K562 treated with DMSO at 1 percent for 12 hours (cell line): Measurements from ENCODE around the gene ACLY. TPM values are rescaled to one million over a fixed set of nuclear protein-coding genes. Genes with fewer than 3 reads are reported as not detected.

Experiments
- total RNA-seq: library from RNA; unstranded; fragments of 300-600 nt; gene quantifications from 2 replicates; pipeline ENCODE4 v1.2.3, GENCODE V29; 2022; ENCODE audit not compliant: insufficient read depth

ACLY gene
- total RNA-seq = 42.0 and 106 TPM in 2 replicates

DNA sequence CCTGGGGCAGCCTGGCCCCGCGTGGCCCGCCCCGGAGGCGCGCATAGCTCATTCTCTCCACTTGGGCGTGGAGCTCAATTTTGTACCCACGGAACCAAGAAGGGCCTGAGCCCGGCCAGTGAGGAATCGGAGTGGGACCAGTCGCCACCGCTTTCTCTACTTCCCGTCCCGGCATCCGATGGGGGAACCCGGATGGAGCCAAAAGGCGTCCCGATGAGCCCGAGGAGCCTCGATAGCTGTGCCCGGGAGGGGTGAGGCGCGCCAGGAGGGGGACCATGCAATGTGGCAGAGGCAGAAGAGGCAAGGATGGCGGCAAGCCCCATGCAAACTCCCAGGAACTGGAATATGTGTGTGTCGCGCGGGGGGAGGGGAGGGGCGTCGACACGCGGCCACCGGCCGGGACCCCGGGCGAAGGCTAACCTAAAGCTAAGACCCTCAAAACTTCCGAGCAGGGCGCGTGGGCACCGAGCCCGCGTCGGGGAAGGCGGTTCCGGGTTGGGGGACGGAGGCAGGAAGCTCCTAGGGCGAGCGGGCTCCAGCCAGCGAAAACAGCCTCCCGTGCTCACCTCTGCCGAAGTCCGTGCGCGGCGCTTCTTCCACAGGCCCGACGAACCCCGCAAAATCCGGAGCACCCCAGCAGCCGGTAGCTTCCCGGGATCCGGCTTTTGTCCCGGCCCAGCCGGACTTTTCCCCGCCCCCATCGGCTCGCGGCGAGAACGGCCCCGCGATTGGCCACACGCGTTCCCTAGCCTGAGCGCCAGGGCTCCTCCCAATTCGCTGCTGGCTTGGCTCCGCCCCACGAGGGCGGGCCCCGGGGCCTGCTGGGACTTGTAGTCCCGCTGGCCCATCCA is at the start of gene ACLY:
ACLY (minus strand) TSS at position 638 of the 851 bp plus-strand sequence. CDS start 5,078 bp downstream, outside the sequence.

DNA sequence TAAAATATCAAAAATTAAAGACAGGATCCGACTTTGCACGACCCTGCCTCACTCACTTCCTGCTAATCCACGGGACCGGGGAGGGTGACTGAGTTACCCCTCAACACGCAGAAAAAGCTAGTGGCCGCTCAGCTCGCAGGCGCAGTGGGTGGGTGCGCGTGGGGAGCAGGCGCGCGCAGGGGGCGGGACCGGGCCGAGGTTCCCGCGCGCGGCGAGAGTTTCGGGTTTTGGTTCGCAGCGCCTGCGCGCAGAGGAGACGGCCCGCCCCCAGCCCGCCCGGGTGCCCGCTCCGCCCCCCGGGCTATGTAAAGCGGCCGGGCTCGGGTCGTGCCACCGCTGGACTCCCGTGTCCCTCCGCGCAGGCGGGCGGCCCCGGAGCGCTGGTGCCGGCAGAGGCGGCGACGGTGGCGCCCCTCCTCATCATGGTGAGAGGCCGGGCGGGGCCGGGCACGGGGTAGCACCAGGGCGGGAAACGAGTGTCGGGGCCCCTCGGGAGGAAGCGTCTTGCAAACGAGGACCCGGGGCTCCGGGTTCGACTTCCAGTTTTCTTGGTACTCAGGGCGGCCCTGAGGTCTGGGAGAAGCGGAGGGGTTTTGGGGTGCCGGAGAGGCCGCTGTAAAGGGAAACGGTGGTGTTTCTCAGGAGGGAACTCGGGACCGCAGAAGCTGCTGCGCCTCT is 47.9 kb upstream of the ACLY start, which contains the start of gene CNP:
CNP (plus strand) TSS at position 333 of the 678 bp plus-strand sequence; CDS start at position 423, 90 bp downstream.

DNA sequence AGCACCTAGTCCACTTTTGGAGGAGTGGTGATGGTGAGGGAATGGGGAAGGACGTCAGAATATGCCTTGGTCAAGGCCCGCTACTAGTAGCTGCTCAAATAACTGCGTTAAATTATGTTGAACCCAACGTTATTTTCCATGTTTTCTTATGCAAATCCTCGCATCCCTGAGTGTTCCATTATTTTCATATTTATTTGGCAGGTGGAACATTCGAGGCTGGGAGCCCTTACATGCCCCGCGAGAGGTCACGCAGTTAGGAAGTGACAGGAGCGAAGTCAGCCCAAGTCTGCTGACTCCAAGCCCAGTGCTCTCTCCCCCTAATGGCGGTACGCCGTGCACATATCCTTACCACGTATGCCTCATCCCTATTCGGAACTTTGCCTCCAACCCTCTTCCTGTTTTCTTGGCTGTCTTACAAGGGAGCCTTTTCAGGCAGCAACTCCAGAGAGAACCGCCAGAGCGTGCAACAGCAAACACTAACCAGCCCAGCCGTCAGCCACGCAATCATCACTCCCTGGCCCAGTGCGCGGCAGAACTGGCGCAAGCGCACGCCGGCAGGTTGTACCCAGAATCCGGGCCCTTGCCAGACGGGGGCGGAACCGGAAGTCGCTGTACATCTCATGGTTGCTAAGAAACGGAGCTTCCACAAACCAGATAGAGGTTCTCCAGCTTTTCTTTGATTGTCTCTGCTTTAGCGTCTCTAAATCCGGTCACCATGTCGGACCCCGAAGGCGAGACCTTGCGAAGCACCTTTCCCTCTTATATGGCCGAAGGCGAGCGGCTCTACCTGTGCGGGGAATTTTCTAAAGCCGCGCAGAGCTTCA is 11.5 kb upstream of the ACLY start, which contains the start of gene ODAD4:
ODAD4 (plus strand) TSS at position 609 of the 824 bp plus-strand sequence; CDS start at position 716, 107 bp downstream.

GRCh38 chr17:41864836-41865595 is 53.7 kb downstream of the ACLY start, which contains the start of gene KLHL11:
Gene KLHL11, minus strand, starts transcription at chr17:41865423. Its CDS starts 53 bp downstream, at chr17:41865370.

GRCh38 chr17:41837761-41838538 is 80.8 kb downstream of the ACLY start, which contains the start of gene KLHL10:
Gene KLHL10, plus strand, starts transcription at chr17:41837825. Its CDS starts 108 bp downstream, at chr17:41837933.

DNA sequence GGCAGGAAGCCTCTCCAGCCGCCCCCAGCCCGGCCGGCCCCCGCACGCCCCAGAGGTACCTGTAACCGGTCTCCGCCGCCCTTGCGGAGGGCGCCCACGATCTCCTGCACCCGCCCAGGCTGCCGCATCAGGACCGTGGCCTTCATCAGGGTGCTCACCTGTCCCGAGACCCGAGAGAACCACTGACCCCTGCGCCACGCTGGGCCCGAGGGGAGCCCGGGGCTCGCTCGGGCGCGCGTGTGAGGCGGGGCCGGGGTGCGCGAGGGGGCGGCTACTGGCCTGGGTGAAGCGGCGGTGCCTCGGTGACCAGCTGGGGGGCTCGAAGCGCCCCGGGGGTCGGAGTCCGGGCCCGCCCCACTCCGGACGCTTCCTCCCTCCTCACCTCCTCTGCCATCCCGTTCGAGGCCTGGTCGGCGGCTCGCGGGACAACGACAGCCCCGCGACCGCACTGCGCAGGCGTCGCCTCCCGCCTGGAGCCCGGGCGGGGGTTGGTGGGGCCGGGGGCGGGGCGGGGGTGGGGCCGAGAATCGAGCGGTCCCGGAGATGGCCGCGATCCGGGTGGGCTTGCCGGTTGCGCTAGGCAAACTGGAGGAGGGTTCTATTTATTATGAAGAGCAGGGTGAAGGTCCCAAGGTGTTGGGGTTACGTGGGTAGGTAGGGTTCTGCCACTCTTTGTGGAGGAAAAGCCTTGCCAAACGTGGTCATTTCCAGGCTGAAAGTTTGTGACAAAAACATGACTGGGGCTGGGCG is 82.8 kb downstream of the ACLY start, which contains the start of gene NT5C3B:
NT5C3B (minus strand) TSS at position 433 of the 750 bp plus-strand sequence; CDS start at position 394, 39 bp downstream.

Other genes with a start within 250 kb of the ACLY start
- gene EIF1, start 230.1 kb downstream of the ACLY start, total RNA-seq = 1,324 and 1,369 TPM in 2 replicates
- gene GAST, start 206.6 kb downstream of the ACLY start, total RNA-seq = not detected in 2 replicates
- not detected in 2 replicates for gene HAP1, start 184.3 kb downstream of the ACLY start, total RNA-seq
- gene JUP, start 132.2 kb downstream of the ACLY start, total RNA-seq = 157 and 245 TPM in 2 replicates
- 2.8 and 4.4 TPM in 2 replicates for gene P3H4, start 107.0 kb downstream of the ACLY start, total RNA-seq
- gene FKBP10, start 105.9 kb downstream of the ACLY start, total RNA-seq = 0.90 and 3.6 TPM in 2 replicates
- 83.3 and 95.7 TPM in 2 replicates for gene NT5C3B, start 82.7 kb downstream of the ACLY start, total RNA-seq
- not detected in 2 replicates for gene KLHL10, start 81.1 kb downstream of the ACLY start, total RNA-seq
- gene KLHL11, start 53.5 kb downstream of the ACLY start, total RNA-seq = 2.3 and 6.1 TPM in 2 replicates
- gene ODAD4, start 11.7 kb upstream of the ACLY start, total RNA-seq = 0.36 and 1.4 TPM in 2 replicates
- gene CNP, start 47.8 kb upstream of the ACLY start, total RNA-seq = 34.5 and 50.2 TPM in 2 replicates
- 88.5 and 114 TPM in 2 replicates for gene DNAJC7, start 98.5 kb upstream of the ACLY start, total RNA-seq
- 60.7 and 119 TPM in 2 replicates for gene NKIRAS2, start 101.1 kb upstream of the ACLY start, total RNA-seq
- gene C17orf113, start 131.7 kb upstream of the ACLY start, total RNA-seq = 2.0 and 2.4 TPM in 2 replicates
- 0.73 and 1.8 TPM in 2 replicates for gene ZNF385C, start 179.5 kb upstream of the ACLY start, total RNA-seq
- 2.9 and 4.3 TPM in 2 replicates for gene DHX58, start 193.8 kb upstream of the ACLY start, total RNA-seq
- 16.9 and 35.3 TPM in 2 replicates for gene KAT2A, start 202.4 kb upstream of the ACLY start, total RNA-seq
- gene HSPB9, start 203.9 kb upstream of the ACLY start, total RNA-seq = 1.1 TPM in 1 of 2 replicates, not detected in the other
- gene RAB5C, start 236.0 kb upstream of the ACLY start, total RNA-seq = 117 and 137 TPM in 2 replicates